ENCODE measurements around the gene COMMD9.

GRCh38 chr11:36233204-36233603 lies 56.0 kb downstream of the COMMD9 start:
- TF ChIP-seq EZH2phosphoT487 (IDR thresholded peaks at IDR 0.05; ENCODE audit: insufficient read depth, low read depth) (no peak), EZH2 (IDR thresholded peaks at IDR 0.05; ENCODE audit: insufficient read depth, poor library complexity, severe bottlenecking) (no peak)

Data from GM23248 (cell line).